ENCODE results near the gene IL10RA. TPM values are rescaled to one million over a fixed set of nuclear protein-coding genes. Genes with fewer than 3 reads are reported as not detected.

Gene IL10RA
- total and polyA plus RNA-seq, 2 experiments from 2014 or later, result 0.10 TPM; not detected in 1

DNA sequence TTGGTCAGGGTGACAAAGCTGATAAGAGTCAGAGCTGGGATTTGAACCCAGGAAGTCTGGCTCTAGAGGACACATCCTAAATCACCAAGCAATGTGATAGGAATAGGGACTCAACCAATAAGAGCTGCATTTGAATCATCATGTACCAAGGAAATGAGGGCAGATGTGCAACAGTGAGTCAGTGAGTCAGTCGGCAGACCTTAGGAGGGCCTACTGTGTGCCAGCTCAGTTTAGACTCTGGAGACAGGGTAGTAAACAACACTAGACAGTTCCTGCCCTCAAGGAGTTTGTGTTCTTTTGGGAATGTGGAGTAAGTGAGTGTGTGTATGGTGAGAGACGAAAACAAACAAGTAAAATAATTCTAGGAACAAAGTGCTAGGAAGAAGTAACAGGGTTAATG is 11.2 kb downstream of the IL10RA start:
- Histone ChIP-seq H3K27me3 (ENCODE audit: insufficient read depth) (no peaks in the 10 kb centered on the region), H3F3A (replicated peaks; ENCODE audit: low read depth) (no peaks in the 10 kb centered on the region), H3K9me2 (ENCODE audit: insufficient read depth) (no peaks in the 10 kb centered on the region), H3K27ac (ENCODE audit: low read depth) (no peak overlapping the region), H2AFZ (no peak overlapping the region), H3K4me1 (ENCODE audit: insufficient read depth) (no peaks in the 10 kb centered on the region), H3K4me3 (no peak overlapping the region), H3K4me2 (no peak overlapping the region), H4K20me1 (replicated peaks; ENCODE audit: insufficient read depth) (no peaks in the 10 kb centered on the region), H3K36me3 (ENCODE audit: insufficient read depth) (no peaks in the 10 kb centered on the region), H3K79me2 (replicated peaks; ENCODE audit: insufficient read depth) (no peaks in the 10 kb centered on the region)
- DNase-seq (ENCODE audit: low spot score), result no peak
- Mint-ChIP-seq H3K4me3 (no peak overlapping the region), H3K36me3 (ENCODE audit: low read depth) (no peaks in the 10 kb centered on the region), H3K9me3 (no peaks in the 10 kb centered on the region), H3K27ac (no peak overlapping the region), H3K4me1 (peaks cover 8% of the 10 kb centered on the region), H3K27me3 (ENCODE audit: insufficient read depth, low read depth, poor library complexity) (peaks cover 1% of the 10 kb centered on the region)
- TF ChIP-seq EZH2 (IDR thresholded peaks at IDR 0.05; ENCODE audit: low read depth, unreplicated experiment), result no peak
- TF ChIP-seq, protein P1, sequence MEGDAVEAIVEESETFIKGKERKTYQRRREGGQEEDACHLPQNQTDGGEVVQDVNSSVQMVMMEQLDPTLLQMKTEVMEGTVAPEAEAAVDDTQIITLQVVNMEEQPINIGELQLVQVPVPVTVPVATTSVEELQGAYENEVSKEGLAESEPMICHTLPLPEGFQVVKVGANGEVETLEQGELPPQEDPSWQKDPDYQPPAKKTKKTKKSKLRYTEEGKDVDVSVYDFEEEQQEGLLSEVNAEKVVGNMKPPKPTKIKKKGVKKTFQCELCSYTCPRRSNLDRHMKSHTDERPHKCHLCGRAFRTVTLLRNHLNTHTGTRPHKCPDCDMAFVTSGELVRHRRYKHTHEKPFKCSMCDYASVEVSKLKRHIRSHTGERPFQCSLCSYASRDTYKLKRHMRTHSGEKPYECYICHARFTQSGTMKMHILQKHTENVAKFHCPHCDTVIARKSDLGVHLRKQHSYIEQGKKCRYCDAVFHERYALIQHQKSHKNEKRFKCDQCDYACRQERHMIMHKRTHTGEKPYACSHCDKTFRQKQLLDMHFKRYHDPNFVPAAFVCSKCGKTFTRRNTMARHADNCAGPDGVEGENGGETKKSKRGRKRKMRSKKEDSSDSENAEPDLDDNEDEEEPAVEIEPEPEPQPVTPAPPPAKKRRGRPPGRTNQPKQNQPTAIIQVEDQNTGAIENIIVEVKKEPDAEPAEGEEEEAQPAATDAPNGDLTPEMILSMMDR (conservative IDR thresholded peaks at IDR 0.05; ENCODE audit: low read depth in 2 of 2), result no peak
- no peak for TF ChIP-seq EZH2phosphoT487 (IDR thresholded peaks at IDR 0.05; ENCODE audit: unreplicated experiment)
- TF ChIP-seq POLR2AphosphoS5 (IDR thresholded peaks at IDR 0.05; ENCODE audit: low read depth), result no peak
- no peak for TF ChIP-seq CREB1 (CRISPR knock-in tag; IDR thresholded peaks at IDR 0.05; ENCODE audit: low read depth)
- TF ChIP-seq STAT1 (IDR thresholded peaks at IDR 0.05; ENCODE audit: unreplicated experiment), result no peak
- TF ChIP-seq, protein P2, sequence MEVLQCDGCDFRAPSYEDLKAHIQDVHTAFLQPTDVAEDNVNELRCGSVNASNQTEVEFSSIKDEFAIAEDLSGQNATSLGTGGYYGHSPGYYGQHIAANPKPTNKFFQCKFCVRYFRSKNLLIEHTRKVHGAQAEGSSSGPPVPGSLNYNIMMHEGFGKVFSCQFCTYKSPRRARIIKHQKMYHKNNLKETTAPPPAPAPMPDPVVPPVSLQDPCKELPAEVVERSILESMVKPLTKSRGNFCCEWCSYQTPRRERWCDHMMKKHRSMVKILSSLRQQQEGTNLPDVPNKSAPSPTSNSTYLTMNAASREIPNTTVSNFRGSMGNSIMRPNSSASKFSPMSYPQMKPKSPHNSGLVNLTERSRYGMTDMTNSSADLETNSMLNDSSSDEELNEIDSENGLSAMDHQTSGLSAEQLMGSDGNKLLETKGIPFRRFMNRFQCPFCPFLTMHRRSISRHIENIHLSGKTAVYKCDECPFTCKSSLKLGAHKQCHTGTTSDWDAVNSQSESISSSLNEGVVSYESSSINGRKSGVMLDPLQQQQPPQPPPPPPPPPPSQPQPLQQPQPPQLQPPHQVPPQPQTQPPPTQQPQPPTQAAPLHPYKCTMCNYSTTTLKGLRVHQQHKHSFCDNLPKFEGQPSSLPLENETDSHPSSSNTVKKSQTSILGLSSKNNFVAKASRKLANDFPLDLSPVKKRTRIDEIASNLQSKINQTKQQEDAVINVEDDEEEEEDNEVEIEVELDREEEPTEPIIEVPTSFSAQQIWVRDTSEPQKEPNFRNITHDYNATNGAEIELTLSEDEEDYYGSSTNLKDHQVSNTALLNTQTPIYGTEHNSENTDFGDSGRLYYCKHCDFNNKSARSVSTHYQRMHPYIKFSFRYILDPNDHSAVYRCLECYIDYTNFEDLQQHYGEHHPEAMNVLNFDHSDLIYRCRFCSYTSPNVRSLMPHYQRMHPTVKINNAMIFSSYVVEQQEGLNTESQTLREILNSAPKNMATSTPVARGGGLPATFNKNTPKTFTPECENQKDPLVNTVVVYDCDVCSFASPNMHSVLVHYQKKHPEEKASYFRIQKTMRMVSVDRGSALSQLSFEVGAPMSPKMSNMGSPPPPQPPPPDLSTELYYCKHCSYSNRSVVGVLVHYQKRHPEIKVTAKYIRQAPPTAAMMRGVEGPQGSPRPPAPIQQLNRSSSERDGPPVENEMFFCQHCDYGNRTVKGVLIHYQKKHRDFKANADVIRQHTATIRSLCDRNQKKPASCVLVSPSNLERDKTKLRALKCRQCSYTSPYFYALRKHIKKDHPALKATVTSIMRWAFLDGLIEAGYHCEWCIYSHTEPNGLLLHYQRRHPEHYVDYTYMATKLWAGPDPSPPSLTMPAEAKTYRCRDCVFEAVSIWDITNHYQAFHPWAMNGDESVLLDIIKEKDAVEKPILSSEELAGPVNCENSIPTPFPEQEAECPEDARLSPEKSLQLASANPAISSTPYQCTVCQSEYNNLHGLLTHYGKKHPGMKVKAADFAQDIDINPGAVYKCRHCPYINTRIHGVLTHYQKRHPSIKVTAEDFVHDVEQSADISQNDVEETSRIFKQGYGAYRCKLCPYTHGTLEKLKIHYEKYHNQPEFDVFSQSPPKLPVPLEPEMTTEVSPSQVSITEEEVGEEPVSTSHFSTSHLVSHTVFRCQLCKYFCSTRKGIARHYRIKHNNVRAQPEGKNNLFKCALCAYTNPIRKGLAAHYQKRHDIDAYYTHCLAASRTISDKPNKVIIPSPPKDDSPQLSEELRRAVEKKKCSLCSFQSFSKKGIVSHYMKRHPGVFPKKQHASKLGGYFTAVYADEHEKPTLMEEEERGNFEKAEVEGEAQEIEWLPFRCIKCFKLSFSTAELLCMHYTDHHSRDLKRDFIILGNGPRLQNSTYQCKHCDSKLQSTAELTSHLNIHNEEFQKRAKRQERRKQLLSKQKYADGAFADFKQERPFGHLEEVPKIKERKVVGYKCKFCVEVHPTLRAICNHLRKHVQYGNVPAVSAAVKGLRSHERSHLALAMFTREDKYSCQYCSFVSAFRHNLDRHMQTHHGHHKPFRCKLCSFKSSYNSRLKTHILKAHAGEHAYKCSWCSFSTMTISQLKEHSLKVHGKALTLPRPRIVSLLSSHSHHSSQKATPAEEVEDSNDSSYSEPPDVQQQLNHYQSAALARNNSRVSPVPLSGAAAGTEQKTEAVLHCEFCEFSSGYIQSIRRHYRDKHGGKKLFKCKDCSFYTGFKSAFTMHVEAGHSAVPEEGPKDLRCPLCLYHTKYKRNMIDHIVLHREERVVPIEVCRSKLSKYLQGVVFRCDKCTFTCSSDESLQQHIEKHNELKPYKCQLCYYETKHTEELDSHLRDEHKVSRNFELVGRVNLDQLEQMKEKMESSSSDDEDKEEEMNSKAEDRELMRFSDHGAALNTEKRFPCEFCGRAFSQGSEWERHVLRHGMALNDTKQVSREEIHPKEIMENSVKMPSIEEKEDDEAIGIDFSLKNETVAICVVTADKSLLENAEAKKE (CRISPR knock-in tag; IDR thresholded peaks at IDR 0.05), result no peak
- no peak for TF ChIP-seq NANOG (IDR thresholded peaks at IDR 0.05; ENCODE audit: borderline replicate concordance)
- TF ChIP-seq, protein P3, sequence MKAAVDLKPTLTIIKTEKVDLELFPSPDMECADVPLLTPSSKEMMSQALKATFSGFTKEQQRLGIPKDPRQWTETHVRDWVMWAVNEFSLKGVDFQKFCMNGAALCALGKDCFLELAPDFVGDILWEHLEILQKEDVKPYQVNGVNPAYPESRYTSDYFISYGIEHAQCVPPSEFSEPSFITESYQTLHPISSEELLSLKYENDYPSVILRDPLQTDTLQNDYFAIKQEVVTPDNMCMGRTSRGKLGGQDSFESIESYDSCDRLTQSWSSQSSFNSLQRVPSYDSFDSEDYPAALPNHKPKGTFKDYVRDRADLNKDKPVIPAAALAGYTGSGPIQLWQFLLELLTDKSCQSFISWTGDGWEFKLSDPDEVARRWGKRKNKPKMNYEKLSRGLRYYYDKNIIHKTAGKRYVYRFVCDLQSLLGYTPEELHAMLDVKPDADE (IDR thresholded peaks at IDR 0.05), result no peak
- no peak for TF ChIP-seq JUNB (IDR thresholded peaks at IDR 0.05; ENCODE audit: unreplicated experiment)
- TF ChIP-seq, protein P4, sequence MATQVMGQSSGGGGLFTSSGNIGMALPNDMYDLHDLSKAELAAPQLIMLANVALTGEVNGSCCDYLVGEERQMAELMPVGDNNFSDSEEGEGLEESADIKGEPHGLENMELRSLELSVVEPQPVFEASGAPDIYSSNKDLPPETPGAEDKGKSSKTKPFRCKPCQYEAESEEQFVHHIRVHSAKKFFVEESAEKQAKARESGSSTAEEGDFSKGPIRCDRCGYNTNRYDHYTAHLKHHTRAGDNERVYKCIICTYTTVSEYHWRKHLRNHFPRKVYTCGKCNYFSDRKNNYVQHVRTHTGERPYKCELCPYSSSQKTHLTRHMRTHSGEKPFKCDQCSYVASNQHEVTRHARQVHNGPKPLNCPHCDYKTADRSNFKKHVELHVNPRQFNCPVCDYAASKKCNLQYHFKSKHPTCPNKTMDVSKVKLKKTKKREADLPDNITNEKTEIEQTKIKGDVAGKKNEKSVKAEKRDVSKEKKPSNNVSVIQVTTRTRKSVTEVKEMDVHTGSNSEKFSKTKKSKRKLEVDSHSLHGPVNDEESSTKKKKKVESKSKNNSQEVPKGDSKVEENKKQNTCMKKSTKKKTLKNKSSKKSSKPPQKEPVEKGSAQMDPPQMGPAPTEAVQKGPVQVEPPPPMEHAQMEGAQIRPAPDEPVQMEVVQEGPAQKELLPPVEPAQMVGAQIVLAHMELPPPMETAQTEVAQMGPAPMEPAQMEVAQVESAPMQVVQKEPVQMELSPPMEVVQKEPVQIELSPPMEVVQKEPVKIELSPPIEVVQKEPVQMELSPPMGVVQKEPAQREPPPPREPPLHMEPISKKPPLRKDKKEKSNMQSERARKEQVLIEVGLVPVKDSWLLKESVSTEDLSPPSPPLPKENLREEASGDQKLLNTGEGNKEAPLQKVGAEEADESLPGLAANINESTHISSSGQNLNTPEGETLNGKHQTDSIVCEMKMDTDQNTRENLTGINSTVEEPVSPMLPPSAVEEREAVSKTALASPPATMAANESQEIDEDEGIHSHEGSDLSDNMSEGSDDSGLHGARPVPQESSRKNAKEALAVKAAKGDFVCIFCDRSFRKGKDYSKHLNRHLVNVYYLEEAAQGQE (IDR thresholded peaks at IDR 0.05; ENCODE audit: unreplicated experiment), result no peak
- no peak for ATAC-seq
